Stimulated activated CD4-positive, alpha-beta T cell treated with anti-CD3 and anti-CD28 coated beads, Interleukin-2, amount 100 ng/mL, for 48 hours (primary cell): ENCODE data around the gene ATP9B.
"Not testable (repeated sequence)": the region's sequence is repeated elsewhere in the genome, so short reads cannot be mapped to it uniquely, and the experiment has no call there.

Source experiments
- DNase-seq, 2 donors: peaks; one replicate each; pipeline ENCODE4 v3.0.0-alpha.2; 2020

The ATP9B gene

GRCh38 chr18:79139206-79139605 is 70.0 kb downstream of the ATP9B start:
- DNase-seq: no peak

GRCh38 chr18:79147014-79147413 is 77.8 kb downstream of the ATP9B start:
- no peak for DNase-seq

DNA sequence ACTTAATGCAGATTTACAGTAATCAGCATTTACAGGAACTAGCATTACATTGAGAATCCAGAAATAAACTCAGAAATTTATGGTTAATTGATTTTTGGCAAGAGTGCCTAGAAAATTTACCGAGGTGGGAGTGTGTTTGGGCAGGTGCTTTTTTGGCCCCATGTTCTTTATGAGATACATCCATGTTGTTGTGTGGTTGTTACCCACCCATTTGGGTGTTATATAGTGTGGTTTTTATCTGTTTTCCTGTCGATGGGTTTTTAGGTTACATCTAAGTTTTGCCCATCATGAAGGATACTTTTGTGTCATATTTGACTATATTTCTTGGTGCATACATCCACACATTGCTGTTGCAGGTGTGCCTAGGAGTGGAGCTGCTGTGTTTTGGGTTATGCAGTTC is 82.0 kb downstream of the ATP9B start:
- DNase-seq: no peak

GRCh38 chr18:79156327-79156726 is 87.1 kb downstream of the ATP9B start:
- DNase-seq: no peak

GRCh38 chr18:79164706-79165105 is 95.5 kb downstream of the ATP9B start:
- DNase-seq: no peak

DNA sequence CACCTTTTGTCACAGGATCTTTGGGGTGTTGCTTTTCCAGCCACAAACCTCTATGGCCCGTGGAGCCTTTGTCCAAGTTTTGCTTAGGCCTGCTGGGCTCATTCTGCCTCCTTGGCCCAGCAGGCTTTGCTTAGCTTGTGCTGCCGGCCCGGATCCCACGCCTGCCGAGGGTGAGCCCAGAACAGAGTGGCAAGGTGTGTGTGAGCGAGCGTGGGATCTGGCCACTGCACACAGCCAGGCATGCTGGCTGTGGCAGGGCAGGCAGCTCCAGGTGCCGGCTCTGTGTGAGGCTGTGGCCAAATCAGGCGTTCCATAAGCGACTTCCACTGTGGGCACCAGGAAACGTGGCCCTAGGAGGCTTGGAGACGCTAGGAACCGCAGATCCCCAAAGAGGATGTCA is 97.5 kb downstream of the ATP9B start:
- DNase-seq: no peak

- DNase-seq: no peak
Measured at GRCh38 chr18:79167526-79168190, 98.5 kb downstream of the ATP9B start.

DNA sequence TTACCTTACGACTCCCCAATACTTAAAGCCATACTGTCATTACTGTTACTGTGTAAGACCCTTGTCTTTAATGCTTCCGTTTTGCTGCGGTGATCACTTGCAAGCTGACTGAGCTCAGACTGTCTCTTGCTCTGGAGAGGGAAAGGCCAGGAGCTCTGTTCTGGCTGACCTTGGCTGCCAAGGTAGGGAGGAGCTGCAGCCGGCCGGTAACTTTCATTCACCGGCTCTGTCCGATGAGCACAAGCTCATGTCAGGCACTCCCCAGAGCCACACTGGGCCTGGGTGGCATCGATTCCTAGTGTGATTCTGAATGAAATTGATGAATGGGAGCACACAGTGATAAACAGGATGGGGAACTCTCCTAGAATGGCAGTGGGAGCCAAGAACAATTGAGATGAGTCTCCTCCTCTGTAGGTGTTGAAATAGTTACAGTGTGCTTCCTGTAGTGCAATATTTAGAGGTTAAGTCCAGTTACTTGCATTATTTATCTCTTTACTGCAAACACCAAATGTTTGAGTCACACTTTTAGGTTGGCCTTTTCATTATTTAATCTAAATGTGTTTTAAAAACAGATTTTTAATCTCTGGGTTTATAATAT is 100.9 kb downstream of the ATP9B start:
- no peak for DNase-seq

DNA sequence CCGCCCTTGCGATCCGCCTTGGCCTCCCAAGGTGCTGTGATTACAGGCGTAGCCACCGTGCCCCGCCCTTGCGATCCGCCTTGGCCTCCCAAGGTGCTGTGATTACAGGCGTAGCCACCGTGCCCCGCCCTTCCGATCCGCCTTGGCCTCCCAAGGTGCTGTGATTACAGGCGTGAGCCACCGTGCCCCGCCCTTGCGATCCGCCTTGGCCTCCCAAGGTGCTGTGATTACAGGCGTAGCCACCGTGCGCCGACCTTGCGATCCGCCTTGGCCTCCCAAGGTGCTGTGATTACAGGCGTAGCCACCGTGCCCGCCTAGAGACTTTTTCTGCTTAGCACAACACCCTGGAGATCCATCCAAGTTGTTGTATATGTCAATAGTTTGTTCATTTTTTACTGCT is 103.1 kb downstream of the ATP9B start:
- not testable (repeated sequence) for DNase-seq

GRCh38 chr18:79173742-79174141 is 104.5 kb downstream of the ATP9B start:
- no peak for DNase-seq

DNA sequence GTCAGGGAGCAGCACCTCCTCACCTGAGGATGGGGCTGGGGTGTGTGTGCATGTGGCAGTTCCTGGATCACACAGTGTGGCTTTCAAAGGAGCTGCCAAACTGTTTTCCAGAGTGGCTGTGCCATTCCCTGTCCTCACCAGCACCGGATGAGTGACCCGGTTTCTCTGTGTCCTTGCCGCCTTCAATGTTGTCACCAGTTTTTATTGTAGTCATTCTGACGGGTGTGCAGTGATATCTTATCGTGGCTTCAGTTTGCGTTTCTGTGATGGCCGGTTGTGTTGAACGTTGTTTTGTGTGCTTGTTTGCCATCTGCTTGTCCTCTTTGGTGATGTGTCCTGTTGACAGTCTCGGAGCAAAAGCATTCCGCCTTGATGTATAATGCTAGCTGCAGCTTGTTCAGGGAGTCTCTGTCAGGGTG is 108.9 kb downstream of the ATP9B start:
- DNase-seq: no peak

DNA sequence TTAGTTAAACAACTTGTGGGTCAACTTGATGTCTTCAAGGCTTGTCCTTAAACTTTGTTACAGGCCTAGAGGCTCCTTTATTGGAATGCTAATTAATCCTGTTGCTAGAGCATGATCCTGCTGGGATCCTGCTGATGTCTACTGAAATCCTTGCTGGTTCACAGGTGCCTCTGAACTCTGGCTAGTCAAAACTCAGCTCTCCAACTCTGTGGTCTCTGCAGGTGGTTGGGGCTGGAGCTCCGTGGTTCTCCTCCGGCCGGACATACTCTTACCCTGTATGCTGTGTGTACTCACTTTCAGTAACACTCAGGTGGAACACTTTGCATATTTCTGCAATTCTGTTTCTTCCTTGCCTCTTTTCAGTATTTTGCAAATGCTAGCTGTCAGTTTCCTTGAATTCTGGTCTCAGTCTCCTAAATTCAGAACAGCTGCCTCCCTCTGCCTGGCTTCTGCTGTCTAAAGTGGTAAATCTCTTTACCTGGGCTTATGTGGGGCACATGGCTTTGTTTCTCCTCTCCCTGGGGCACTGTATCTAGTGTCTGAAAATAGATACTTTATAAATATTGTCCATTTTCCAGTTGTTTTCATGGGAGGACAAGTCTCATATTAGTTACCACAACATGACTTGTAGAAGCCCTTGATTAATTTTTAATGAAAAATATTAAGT is 113.0 kb downstream of the ATP9B start:
- DNase-seq: no peak

GRCh38 chr18:79185648-79186047 is 116.5 kb downstream of the ATP9B start:
- DNase-seq: no peak

GRCh38 chr18:79186649-79187048 is 117.5 kb downstream of the ATP9B start:
- no peak for DNase-seq

GRCh38 chr18:79187532-79188277 is 118.5 kb downstream of the ATP9B start:
- DNase-seq: no peak

DNA sequence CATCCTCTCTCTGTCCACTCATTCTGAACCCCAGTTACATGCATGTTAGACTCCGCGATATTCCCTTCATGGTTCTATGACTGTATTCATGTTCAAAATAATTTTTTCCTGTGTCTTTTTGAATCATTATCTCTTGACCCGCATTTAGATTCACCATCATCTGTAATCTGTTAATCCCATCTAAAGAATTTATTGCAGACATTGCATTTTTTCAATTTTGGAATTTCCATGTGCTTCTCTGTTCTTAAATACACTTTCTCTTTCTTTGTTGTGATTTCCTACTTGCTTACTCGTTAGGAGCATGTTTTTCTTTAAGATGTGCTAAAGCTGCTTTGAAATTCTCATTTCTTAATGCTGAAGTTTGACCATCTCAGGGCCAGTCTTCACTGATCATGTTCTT is 122.2 kb downstream of the ATP9B start:
- no peak for DNase-seq

- no peak for DNase-seq
Measured at GRCh38 chr18:79191956-79192355, 122.8 kb downstream of the ATP9B start.

GRCh38 chr18:79193826-79194225 is 124.6 kb downstream of the ATP9B start:
- DNase-seq: no peak

- no peak for DNase-seq
Measured at GRCh38 chr18:79195716-79196683, 126.8 kb downstream of the ATP9B start.

GRCh38 chr18:79197531-79197930 is 128.3 kb downstream of the ATP9B start:
- no peak for DNase-seq

DNA sequence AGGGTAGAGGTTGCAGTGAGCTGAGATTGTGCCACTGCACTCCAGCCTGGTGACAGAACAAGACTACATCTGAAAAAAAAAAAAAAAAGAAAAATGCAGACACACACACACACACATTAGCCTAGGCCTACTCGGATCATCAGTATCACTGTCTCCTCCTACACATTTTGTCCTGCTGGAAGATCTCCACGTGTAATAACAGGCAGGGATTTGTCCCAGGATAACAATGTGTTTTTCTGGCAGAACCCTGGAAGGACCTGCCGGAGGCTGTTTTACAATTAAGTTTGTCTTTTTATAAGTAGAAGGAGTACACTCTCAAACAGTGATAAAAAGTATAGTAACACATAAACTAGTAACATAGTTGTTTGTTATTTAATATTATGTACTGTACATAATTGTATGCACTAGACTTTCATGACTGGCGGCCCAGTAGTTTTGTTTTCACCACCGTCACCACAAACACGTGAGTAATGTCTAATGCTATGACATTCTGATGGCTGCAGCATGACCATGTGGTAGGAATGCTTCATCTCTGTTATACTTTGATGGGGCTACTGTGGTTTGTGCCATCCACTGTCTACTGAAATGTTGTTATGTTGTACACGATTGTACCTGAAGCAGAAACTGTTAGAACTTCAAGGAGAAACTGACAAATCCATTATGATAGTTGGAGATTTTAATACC is 130.6 kb downstream of the ATP9B start:
- no peak for DNase-seq
